SKM-1 treated with dmso at 0.1 percent for 144 hours (cell line): ENCODE data around the gene MEF2A.

Experiments used
- DNase-seq: peaks from one replicate; lab custom pipeline; 2025; ENCODE audit not compliant: unreplicated experiment; lab: John Stamatoyannopoulos, UW

MEF2A gene

GRCh38 chr15:99753066-99753465 lies 187.3 kb downstream of the MEF2A start:
- DNase-seq = no peak

- peak; percentile 64 for DNase-seq
These were observed 190.1 kb downstream of the MEF2A start for GRCh38 chr15:99755692-99756409.

- no peak for DNase-seq
These were observed 196.5 kb downstream of the MEF2A start for GRCh38 chr15:99762288-99762687.

GRCh38 chr15:99763827-99764226 lies 198.0 kb downstream of the MEF2A start:
- no peak for DNase-seq

GRCh38 chr15:99764522-99764921 lies 198.7 kb downstream of the MEF2A start:
- DNase-seq = no peak
